Activated naive CD8-positive, alpha-beta T cell treated with anti-CD3 and anti-CD28 coated beads, Interleukin-2, amount 50 U/mL, for 24 hours (primary cell): Measurements from ENCODE around the gene MOGAT3.

Experiments
- ATAC-seq: fragments of 150-1000 bp; cut with Tn5 transposase; one replicate; pipeline ENCODE4 v1.10.0; 2021
- DNase-seq: peaks from one replicate; pipeline ENCODE4 v3.0.0; 2021
- H3K27ac Mint-ChIP-seq: one replicate; pipeline ENCODE4 v1.8.0; 2021; ENCODE audit warnings: mild to moderate bottlenecking, mixed read lengths
- H3K27me3 Mint-ChIP-seq: one replicate; pipeline ENCODE4 v1.8.0; 2021; ENCODE audit warnings: mixed read lengths
- H3K36me3 Mint-ChIP-seq: one replicate; pipeline ENCODE4 v1.8.0; 2021; ENCODE audit warnings: low read depth, mixed read lengths
- H3K4me1 Mint-ChIP-seq: one replicate; pipeline ENCODE4 v1.8.0; 2021; ENCODE audit warnings: mixed read lengths
- H3K4me3 Mint-ChIP-seq: one replicate; pipeline ENCODE4 v1.8.0; 2021; ENCODE audit warnings: mild to moderate bottlenecking, moderate library complexity, mixed read lengths
- H3K9me3 Mint-ChIP-seq: one replicate; pipeline ENCODE4 v1.8.0; 2021; ENCODE audit warnings: mixed read lengths

The MOGAT3 gene

DNA sequence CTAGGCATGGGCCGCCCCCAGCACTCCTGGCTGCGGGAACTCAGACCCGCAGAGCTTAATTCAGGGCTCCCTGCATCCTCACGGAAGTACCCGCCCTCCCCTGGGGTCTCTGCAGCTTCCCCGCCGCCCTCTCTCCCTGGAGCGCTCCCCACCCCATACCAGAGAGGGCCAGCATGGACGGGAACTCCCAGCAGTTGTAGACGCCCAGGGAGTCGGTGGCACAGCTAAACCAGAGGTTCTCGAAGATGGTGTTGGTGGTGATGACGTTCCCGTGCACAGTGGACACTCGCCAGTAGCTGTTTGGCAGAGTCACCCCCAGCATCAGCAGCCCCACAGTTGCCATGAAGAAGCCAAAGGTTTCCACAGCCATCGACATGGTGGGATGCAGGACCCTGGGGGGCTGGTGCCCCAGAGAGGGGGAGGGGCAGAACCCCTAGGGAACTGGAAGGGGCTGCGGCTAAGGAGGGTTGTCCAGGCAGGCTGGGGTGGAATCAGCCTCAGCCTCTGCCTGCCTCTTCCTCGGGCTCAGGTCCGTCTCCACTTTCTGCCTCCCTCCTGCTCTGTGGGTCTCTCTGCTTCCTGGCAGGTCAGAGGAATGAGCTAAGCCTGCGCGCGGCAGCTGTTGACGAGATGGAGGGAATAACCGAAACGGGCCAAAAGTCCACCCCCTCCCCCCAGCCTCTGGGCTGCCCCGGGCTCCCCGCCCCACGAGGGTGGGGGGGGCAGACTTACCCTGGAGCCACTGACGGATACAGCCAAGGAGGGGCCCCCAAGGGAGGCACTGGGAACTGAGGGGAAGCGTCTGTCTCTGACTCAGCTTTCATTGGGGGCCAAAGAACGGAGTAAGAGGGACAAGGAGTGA is 36.6 kb upstream of the MOGAT3 start, which contains the start of gene CLDN15:
Gene CLDN15, minus strand, starts transcription at position 597 of the 862 bp plus-strand sequence. Its CDS starts 221 bp downstream, at position 376.
- ATAC-seq: no peak
- H3K27me3 Mint-ChIP-seq: no peaks in the 10 kb centered on the region
- DNase-seq: no peak
- H3K36me3 Mint-ChIP-seq: no peaks in the 10 kb centered on the region
- H3K4me1 Mint-ChIP-seq: peaks cover 5% of the 10 kb centered on the region
- no peaks in the 10 kb centered on the region for H3K9me3 Mint-ChIP-seq
- H3K4me3 Mint-ChIP-seq: no peak within 1 kb of the TSS
- H3K27ac Mint-ChIP-seq: peak within 1 kb of the TSS; percentile 19

- Mint-ChIP-seq H3K4me3 (no peak overlapping the region), H3K4me1 (peaks cover under 1% of the 10 kb centered on the region), H3K27me3 (no peaks in the 10 kb centered on the region), H3K9me3 (no peaks in the 10 kb centered on the region), H3K27ac (no peak overlapping the region), H3K36me3 (no peaks in the 10 kb centered on the region)
- ATAC-seq: no peak
- no peak for DNase-seq
Observed at GRCh38 chr7:101236292-101236835, 35.5 kb upstream of the MOGAT3 start.

GRCh38 chr7:101235522-101235921 is 34.7 kb upstream of the MOGAT3 start:
- DNase-seq: no peak
- no peak overlapping the region for H3K27ac Mint-ChIP-seq
- ATAC-seq: no peak
- H3K27me3 Mint-ChIP-seq: no peaks in the 10 kb centered on the region
- H3K4me3 Mint-ChIP-seq: no peak overlapping the region
- no peaks in the 10 kb centered on the region for H3K36me3 Mint-ChIP-seq
- H3K4me1 Mint-ChIP-seq: no peaks in the 10 kb centered on the region
- no peaks in the 10 kb centered on the region for H3K9me3 Mint-ChIP-seq

DNA sequence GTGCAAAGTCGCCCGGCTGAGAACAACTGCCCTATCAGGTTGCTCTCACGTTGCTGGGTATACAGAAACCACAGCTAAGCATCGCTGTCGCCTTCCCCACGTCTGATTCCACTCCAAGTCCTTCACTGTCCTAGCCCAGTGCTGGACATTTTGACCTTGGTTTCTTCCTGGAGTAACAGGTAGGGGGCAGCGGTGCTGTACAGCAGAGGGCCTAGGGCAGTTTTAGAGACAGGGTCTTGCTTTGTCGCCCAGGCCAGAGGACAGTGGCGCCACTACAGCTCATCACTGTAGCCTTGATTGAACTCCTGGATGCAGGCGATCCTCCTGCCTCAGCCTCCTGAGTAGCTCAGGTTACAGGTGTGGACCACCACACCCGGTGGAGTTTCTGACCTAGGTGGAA is 34.2 kb upstream of the MOGAT3 start:
- no peaks in the 10 kb centered on the region for H3K36me3 Mint-ChIP-seq

GRCh38 chr7:101234636-101235035 is 33.8 kb upstream of the MOGAT3 start:
- Mint-ChIP-seq H3K36me3 (no peaks in the 10 kb centered on the region), H3K27me3 (no peaks in the 10 kb centered on the region), H3K9me3 (no peaks in the 10 kb centered on the region), H3K27ac (no peak overlapping the region), H3K4me1 (no peaks in the 10 kb centered on the region), H3K4me3 (no peak overlapping the region)
- ATAC-seq (no peak), DNase-seq (no peak)

More for the DNA sequence above, 34.2 kb upstream of the MOGAT3 start:
- Mint-ChIP-seq H3K27ac (no peak overlapping the region), H3K4me1 (no peaks in the 10 kb centered on the region), H3K9me3 (no peaks in the 10 kb centered on the region), H3K27me3 (no peaks in the 10 kb centered on the region), H3K4me3 (no peak overlapping the region)
- DNase-seq (no peak), ATAC-seq (no peak)

- no peak for DNase-seq
- no peaks in the 10 kb centered on the region for H3K9me3 Mint-ChIP-seq
- no peaks in the 10 kb centered on the region for H3K36me3 Mint-ChIP-seq
- no peaks in the 10 kb centered on the region for H3K4me1 Mint-ChIP-seq
- H3K27me3 Mint-ChIP-seq: no peaks in the 10 kb centered on the region
- no peak overlapping the region for H3K4me3 Mint-ChIP-seq
- no peak for ATAC-seq
- no peak overlapping the region for H3K27ac Mint-ChIP-seq
Observed at GRCh38 chr7:101233907-101234547, 33.2 kb upstream of the MOGAT3 start.

DNA sequence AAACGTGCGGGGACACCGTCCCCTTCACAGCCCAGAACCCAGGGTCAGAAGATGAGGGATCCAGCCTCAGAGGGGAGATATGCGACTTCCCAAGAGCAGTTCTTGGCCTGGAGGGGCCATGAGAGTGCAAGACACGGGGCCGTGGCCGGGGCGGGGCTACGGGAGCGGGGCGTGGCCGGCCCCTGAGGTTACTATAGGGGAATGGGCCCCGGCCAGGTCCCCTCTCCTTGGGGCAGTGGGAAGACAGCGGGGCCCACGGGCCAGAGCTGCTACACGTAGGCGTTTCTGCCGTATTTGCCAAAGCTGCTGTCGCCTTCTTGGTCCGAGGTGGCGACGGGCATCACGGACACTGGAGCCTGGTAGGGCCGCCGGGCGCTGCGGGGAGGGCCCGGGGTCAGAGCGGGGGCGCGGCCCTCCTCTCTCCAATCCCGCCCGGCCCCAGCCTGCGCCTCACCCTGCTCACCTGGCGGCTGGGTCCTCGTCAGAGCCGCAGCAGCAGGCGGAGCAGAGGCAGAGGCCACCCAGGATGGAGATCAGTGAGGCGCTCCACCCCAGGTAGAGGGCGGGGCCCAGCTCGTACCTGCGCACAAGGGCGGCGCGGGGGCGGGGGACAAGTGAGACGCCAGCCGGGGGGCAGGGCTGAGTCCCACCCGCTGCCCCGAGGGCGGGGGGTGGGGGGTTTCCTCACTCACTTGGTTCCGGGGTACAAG is 31.5 kb upstream of the MOGAT3 start:
- Mint-ChIP-seq H3K36me3 (no peaks in the 10 kb centered on the region), H3K27me3 (no peaks in the 10 kb centered on the region), H3K4me3 (no peak overlapping the region), H3K9me3 (no peaks in the 10 kb centered on the region), H3K27ac (no peak overlapping the region), H3K4me1 (no peaks in the 10 kb centered on the region)
- ATAC-seq: peak; percentile 3
- DNase-seq: no peak

- Mint-ChIP-seq H3K27me3 (no peaks in the 10 kb centered on the region), H3K9me3 (no peaks in the 10 kb centered on the region), H3K4me3 (no peak overlapping the region), H3K36me3 (no peaks in the 10 kb centered on the region), H3K27ac (no peak overlapping the region), H3K4me1 (no peaks in the 10 kb centered on the region)
- ATAC-seq: no peak
- DNase-seq: no peak
Observed at GRCh38 chr7:101231644-101232043, 30.8 kb upstream of the MOGAT3 start.

DNA sequence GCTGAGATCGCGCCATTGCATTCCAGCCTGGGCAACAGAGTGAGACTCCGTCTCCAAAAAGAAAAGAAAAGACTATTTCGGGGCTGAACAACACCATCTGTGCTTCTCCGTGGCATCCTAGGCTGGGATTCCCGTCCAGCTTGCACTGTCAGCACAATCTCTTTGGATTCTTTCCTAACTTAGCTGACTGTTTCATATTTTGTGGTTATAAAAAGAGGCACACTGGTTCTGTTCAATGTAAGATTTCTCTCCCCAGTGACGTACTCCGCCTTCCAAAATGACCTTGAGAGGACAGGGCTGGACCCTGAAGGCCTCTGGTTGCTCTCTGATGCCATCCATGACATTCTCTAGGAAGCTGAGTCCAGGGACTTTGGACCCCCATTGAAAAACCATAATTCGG is 25.9 kb upstream of the MOGAT3 start:
- H3K9me3 Mint-ChIP-seq: no peaks in the 10 kb centered on the region
- H3K36me3 Mint-ChIP-seq: peaks cover 2% of the 10 kb centered on the region
- H3K27me3 Mint-ChIP-seq: no peaks in the 10 kb centered on the region
- H3K27ac Mint-ChIP-seq: no peak overlapping the region
- DNase-seq (no peak), ATAC-seq (no peak)
- H3K4me3 Mint-ChIP-seq: no peak overlapping the region
- no peaks in the 10 kb centered on the region for H3K4me1 Mint-ChIP-seq

- ATAC-seq: no peak
Observed at GRCh38 chr7:101225650-101226049, 24.8 kb upstream of the MOGAT3 start.

DNA sequence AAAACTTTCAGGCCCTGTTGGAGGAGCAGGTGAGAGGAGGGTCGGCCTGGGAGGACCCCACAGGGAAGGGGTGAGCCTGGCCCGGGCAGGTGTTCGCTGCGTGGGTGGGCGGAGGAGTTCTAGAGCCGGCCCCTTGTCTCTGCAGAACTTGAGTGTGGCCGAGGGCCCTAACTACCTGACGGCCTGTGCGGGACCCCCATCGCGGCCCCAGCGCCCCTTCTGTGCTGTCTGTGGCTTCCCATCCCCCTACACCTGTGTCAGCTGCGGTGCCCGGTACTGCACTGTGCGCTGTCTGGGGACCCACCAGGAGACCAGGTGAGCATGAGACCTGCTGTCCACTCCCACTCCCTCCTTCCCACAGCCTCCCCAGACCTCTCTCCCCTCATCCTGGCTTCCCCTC is 22.7 kb upstream of the MOGAT3 start:
- ATAC-seq: no peak
- H3K36me3 Mint-ChIP-seq: peaks cover 2% of the 10 kb centered on the region
- H3K9me3 Mint-ChIP-seq: no peaks in the 10 kb centered on the region
- H3K4me3 Mint-ChIP-seq: no peak overlapping the region
- no peaks in the 10 kb centered on the region for H3K27me3 Mint-ChIP-seq
- H3K27ac Mint-ChIP-seq: no peak overlapping the region
- peaks cover 17% of the 10 kb centered on the region for H3K4me1 Mint-ChIP-seq
- no peak for DNase-seq

More at GRCh38 chr7:101225650-101226049, 24.8 kb upstream of the MOGAT3 start:
- H3K27ac Mint-ChIP-seq: no peak overlapping the region
- H3K9me3 Mint-ChIP-seq: no peaks in the 10 kb centered on the region
- H3K4me3 Mint-ChIP-seq: no peak overlapping the region
- no peaks in the 10 kb centered on the region for H3K4me1 Mint-ChIP-seq
- no peak for DNase-seq
- no peaks in the 10 kb centered on the region for H3K27me3 Mint-ChIP-seq
- peaks cover 2% of the 10 kb centered on the region for H3K36me3 Mint-ChIP-seq

- H3K4me1 Mint-ChIP-seq: peaks cover 27% of the 10 kb centered on the region
- H3K4me3 Mint-ChIP-seq: no peak overlapping the region
- peaks cover 2% of the 10 kb centered on the region for H3K36me3 Mint-ChIP-seq
- no peak for ATAC-seq
- H3K27ac Mint-ChIP-seq: no peak overlapping the region
- no peaks in the 10 kb centered on the region for H3K9me3 Mint-ChIP-seq
- no peak for DNase-seq
- H3K27me3 Mint-ChIP-seq: no peaks in the 10 kb centered on the region
Observed at GRCh38 chr7:101222275-101222830, 21.5 kb upstream of the MOGAT3 start.

- H3K9me3 Mint-ChIP-seq: no peaks in the 10 kb centered on the region
- no peaks in the 10 kb centered on the region for H3K27me3 Mint-ChIP-seq
- H3K36me3 Mint-ChIP-seq: peaks cover 3% of the 10 kb centered on the region
- no peak overlapping the region for H3K4me3 Mint-ChIP-seq
- ATAC-seq: no peak
- peaks cover 36% of the 10 kb centered on the region for H3K4me1 Mint-ChIP-seq
- DNase-seq: no peak
- H3K27ac Mint-ChIP-seq: no peak overlapping the region
Observed at GRCh38 chr7:101220295-101220694, 19.5 kb upstream of the MOGAT3 start.
